SK-N-SH (cell line): ENCODE results near the gene POLD3. TPM values are rescaled to one million over a fixed set of nuclear protein-coding genes. Genes with fewer than 3 reads are reported as not detected.

Source experiments
- CTCF ChIA-PET: fragments of 300-600, 350-600 bp; formaldehyde crosslinking; extraction: SDS; loops from one replicate; lab custom pipeline; 2021; lab: Yijun Ruan, JAX
- POLR2A ChIA-PET: fragments of 350-600 bp; sonication (Branson Sonifier 250); formaldehyde crosslinking; extraction: SDS; loops from one replicate; lab custom pipeline; 2020; ENCODE audit warnings: antibody characterized with exemption, inconsistent platforms; lab: Yijun Ruan, JAX
- DNase-seq: peaks from one replicate; pipeline ENCODE4 v3.0.0; 2012
- H2AFZ ChIP-seq: fragments of 200-600 bp; sonication (generic); 2 replicates; pipeline ENCODE4 v1.8.1; 2016; ENCODE audit warnings: antibody characterized with exemption, mild to moderate bottlenecking, low read depth
- H3F3A ChIP-seq: fragments of 200-600 bp; sonication (generic); replicated peaks from 2 replicates; pipeline ENCODE3; 2016; ENCODE audit warnings: antibody characterized with exemption, mild to moderate bottlenecking; ENCODE audit not compliant: insufficient read depth
- H3K27ac ChIP-seq, 2 experiments: fragments of 200-500 bp in 1 of 2; fragments of 200-600 bp in 1 of 2; sonication (Bioruptor generic) in 1 of 2; sonication (generic), shearing (Covaris generic) in 1 of 2; 2 replicates each; pipeline versions ENCODE4 v1.5.1 to v1.6.1; 2014 to 2016; ENCODE audit warnings: low read depth in 2 of 2, inconsistent platforms in 1 of 2, low read length in 1 of 2, mild to moderate bottlenecking in 1 of 2, mixed read lengths in 1 of 2
- H3K27me3 ChIP-seq: fragments of 200-600 bp; sonication (generic), shearing (Covaris generic); 2 replicates; pipeline ENCODE4 v1.6.1; 2016; ENCODE audit warnings: mixed run types; ENCODE audit not compliant: insufficient read depth
- H3K36me3 ChIP-seq, 2 experiments: fragments of 200-500 bp in 1 of 2; fragments of 200-600 bp in 1 of 2; sonication (Bioruptor generic) in 1 of 2; sonication (generic) in 1 of 2; replicated peaks in 1 of 2; 2 replicates each; pipeline versions ENCODE3 to v1.5.1; 2014 to 2016; ENCODE audit warnings: low read length in 1 of 2, mild to moderate bottlenecking in 1 of 2; ENCODE audit not compliant: insufficient read depth in 2 of 2, control insufficient read depth in 1 of 2
- H3K4me1 ChIP-seq, 2 experiments: fragments of 200-500 bp in 1 of 2; fragments of 200-600 bp in 1 of 2; sonication (Bioruptor generic) in 1 of 2; sonication (generic), shearing (Covaris generic) in 1 of 2; 2 replicates each; pipeline versions ENCODE4 v1.5.1 to v1.6.1; 2014 to 2016; ENCODE audit warnings: low read depth in 1 of 2, low read length in 1 of 2, mixed run types in 1 of 2; ENCODE audit not compliant: insufficient read depth in 2 of 2, control insufficient read depth in 1 of 2
- H3K4me2 ChIP-seq: fragments of 200-600 bp; sonication (generic), shearing (Covaris generic); 2 replicates; pipeline ENCODE4 v1.6.1; 2017; ENCODE audit warnings: mixed run types
- H3K4me3 ChIP-seq, 2 experiments: fragments of 200-500 bp in 1 of 2; fragments of 200-600 bp in 1 of 2; sonication (Bioruptor generic) in 1 of 2; sonication (generic), shearing (Covaris generic) in 1 of 2; 2 replicates each; pipeline versions ENCODE4 v1.5.1 to v1.8.1; 2014 to 2016; ENCODE audit warnings: low read depth in 2 of 2, inconsistent platforms in 1 of 2, low read length in 1 of 2, mild to moderate bottlenecking in 1 of 2, mixed read lengths in 1 of 2, moderate library complexity in 1 of 2
- H3K79me2 ChIP-seq: fragments of 200-600 bp; sonication (generic); 2 replicates; pipeline ENCODE4 v1.8.1; 2017; ENCODE audit warnings: mild to moderate bottlenecking; ENCODE audit not compliant: insufficient read depth
- H3K9ac ChIP-seq: fragments of 200-600 bp; sonication (generic); 2 replicates; pipeline ENCODE4 v1.6.1; 2017; ENCODE audit warnings: mixed run types
- H3K9me2 ChIP-seq: fragments of 200-600 bp; sonication (generic); 2 replicates; pipeline ENCODE4 v1.6.1; 2017; ENCODE audit warnings: mixed run types
- H3K9me3 ChIP-seq: fragments of 200-600 bp; sonication (generic); 2 replicates; pipeline ENCODE4 v1.6.1; 2017; ENCODE audit warnings: mixed run types, mild to moderate bottlenecking, moderate library complexity
- H4K20me1 ChIP-seq: fragments of 200-600 bp; sonication (generic); 2 replicates; pipeline ENCODE4 v1.6.1; 2017; ENCODE audit warnings: mild to moderate bottlenecking, mixed run types; ENCODE audit not compliant: insufficient read depth
- CHD2 ChIP-seq: fragments of 150-350 bp; IDR thresholded peaks from 2 replicates; pipeline ENCODE4 v1.6.1; 2018; ENCODE audit warnings: low read length; ENCODE audit not compliant: partially characterized antibody
- CTCF ChIP-seq: fragments of 200-600 bp; sonication (generic); IDR thresholded peaks from 2 replicates; pipeline ENCODE4 v1.6.1; 2017; ENCODE audit warnings: antibody characterized with exemption, mild to moderate bottlenecking, moderate library complexity
- ELF1 ChIP-seq: IDR thresholded peaks from 2 replicates; pipeline ENCODE4 v1.4.0; 2012
- FOSL2 ChIP-seq: IDR thresholded peaks from 2 replicates; pipeline ENCODE4 v1.4.0; 2012; ENCODE audit warnings: low read depth, mild to moderate bottlenecking, moderate library complexity, borderline replicate concordance
- GABPA ChIP-seq: IDR thresholded peaks from 2 replicates; pipeline ENCODE4 v1.4.0; 2012; ENCODE audit warnings: low read depth, mild to moderate bottlenecking
- GATA2 ChIP-seq: sonication (generic); formaldehyde crosslinking; IDR thresholded peaks from 2 replicates; pipeline ENCODE4 v1.5.0; 2020; ENCODE audit warnings: mild to moderate bottlenecking, missing genetic modification reagents
- JUND ChIP-seq: IDR thresholded peaks from 2 replicates; pipeline ENCODE4 v1.4.0; 2012
- MXI1 ChIP-seq: IDR thresholded peaks from 2 replicates; pipeline ENCODE4 v1.6.1; 2012; ENCODE audit warnings: mild to moderate bottlenecking, low read depth, low read length, improper control_type of control experiment
- NFIC ChIP-seq: IDR thresholded peaks from 2 replicates; pipeline ENCODE4 v1.4.0; 2012; ENCODE audit warnings: borderline replicate concordance
- NRF1 ChIP-seq: IDR thresholded peaks from 2 replicates; pipeline ENCODE4 v1.6.1; 2012; ENCODE audit warnings: low read depth, mild to moderate bottlenecking, low read length
- POLR2AphosphoS5 ChIP-seq: IDR thresholded peaks from 2 replicates; pipeline ENCODE4 v1.6.1; 2012; ENCODE audit warnings: low read depth, low read length
- RAD21 ChIP-seq: IDR thresholded peaks from 2 replicates; pipeline ENCODE4 v1.6.1; 2012; ENCODE audit warnings: mild to moderate bottlenecking, low read length
- RCOR1 ChIP-seq: fragments of 150-350 bp; IDR thresholded peaks from 2 replicates; pipeline ENCODE4 v1.6.1; 2017; ENCODE audit warnings: antibody characterized with exemption, low read length
- REST ChIP-seq: IDR thresholded peaks from 2 replicates; pipeline ENCODE4 v1.6.1; 2012; ENCODE audit warnings: mild to moderate bottlenecking, low read depth, low read length, moderate library complexity
- RXRA ChIP-seq: IDR thresholded peaks from 2 replicates; pipeline ENCODE4 v1.4.0; 2012; ENCODE audit warnings: low read depth, mild to moderate bottlenecking, borderline replicate concordance
- SIN3A ChIP-seq: IDR thresholded peaks from 2 replicates; pipeline ENCODE4 v1.6.1; 2012; ENCODE audit warnings: low read depth, mild to moderate bottlenecking, low read length, moderate library complexity, borderline replicate concordance
- SMC3 ChIP-seq: IDR thresholded peaks from 2 replicates; pipeline ENCODE4 v1.6.1; 2012; ENCODE audit warnings: low read depth, low read length, improper control_type of control experiment
- TAF1 ChIP-seq: IDR thresholded peaks from 2 replicates; pipeline ENCODE4 v1.6.1; 2012; ENCODE audit warnings: low read depth, mild to moderate bottlenecking, low read length, moderate library complexity, borderline replicate concordance
- USF1 ChIP-seq: IDR thresholded peaks from 2 replicates; pipeline ENCODE4 v1.4.0; 2012; ENCODE audit warnings: low read depth, borderline replicate concordance
- WGBS: methylation state at CpG from one replicate; pipeline ENCODE4 v1.1.6; 2017; ENCODE audit warnings: low lambda C conversion rate; 5-methylcytosine and 5-hydroxymethylcytosine counted together
- polyA plus RNA-seq, 3 experiments: library from polyadenylated mRNA; depleted of rRNA; stranded (reverse); fragments of >200 nt; gene quantifications; 2 replicates each; pipeline ENCODE4 v1.2.3, GENCODE V29; 2012

POLD3 gene
- polyA plus RNA-seq, 1 of the 3 experiments (the other 2 are of a cell fraction): 7.9 TPM

- H4K20me1 ChIP-seq: no peaks in the 10 kb centered on the region
- WGBS: 89% methylated on average over 3 of the region's 3 CpGs
- H3K4me1 ChIP-seq: peaks cover 15 to 16% of the 10 kb centered on the region in 2 experiments
- no peak overlapping the region for H3K4me2 ChIP-seq
- POLR2A ChIA-PET: no interaction called here
- H3F3A ChIP-seq: peaks cover 18% of the 10 kb centered on the region
- H3K4me3 ChIP-seq: no peak overlapping the region
- no peaks in the 10 kb centered on the region for H3K27me3 ChIP-seq
- CTCF ChIA-PET: interaction anchor here (1.7 kb wide), 1 partner anchor 11 kb away, joined by 4 read pairs; no protein-coding TSS in a partner anchor
- no peaks in the 10 kb centered on the region for H3K9me3 ChIP-seq
- H3K27ac ChIP-seq: no peak overlapping the region
- no peak overlapping the region for H3K9ac ChIP-seq
- no peaks in the 10 kb centered on the region for H3K9me2 ChIP-seq
- TF ChIP-seq JUND (no peak), GATA2 (CRISPR knock-in tag) (no peak), ELF1 (no peak), GABPA (no peak), CHD2 (no peak), MXI1 (no peak), RAD21 (no peak), TAF1 (no peak), RXRA (no peak), USF1 (no peak), REST (no peak), NRF1 (no peak), FOSL2 (no peak), NFIC (no peak), POLR2AphosphoS5 (no peak), CTCF (no peak), SIN3A (no peak), RCOR1 (no peak), SMC3 (no peak)
- DNase-seq: no peak
- no peak overlapping the region for H2AFZ ChIP-seq
- no peaks in the 10 kb centered on the region for H3K36me3 ChIP-seq
- no peaks in the 10 kb centered on the region for H3K79me2 ChIP-seq
Measured at GRCh38 chr11:74675761-74676160, 83.4 kb downstream of the POLD3 start.
